ENCODE results near the gene FARP2.

The FARP2 gene

DNA sequence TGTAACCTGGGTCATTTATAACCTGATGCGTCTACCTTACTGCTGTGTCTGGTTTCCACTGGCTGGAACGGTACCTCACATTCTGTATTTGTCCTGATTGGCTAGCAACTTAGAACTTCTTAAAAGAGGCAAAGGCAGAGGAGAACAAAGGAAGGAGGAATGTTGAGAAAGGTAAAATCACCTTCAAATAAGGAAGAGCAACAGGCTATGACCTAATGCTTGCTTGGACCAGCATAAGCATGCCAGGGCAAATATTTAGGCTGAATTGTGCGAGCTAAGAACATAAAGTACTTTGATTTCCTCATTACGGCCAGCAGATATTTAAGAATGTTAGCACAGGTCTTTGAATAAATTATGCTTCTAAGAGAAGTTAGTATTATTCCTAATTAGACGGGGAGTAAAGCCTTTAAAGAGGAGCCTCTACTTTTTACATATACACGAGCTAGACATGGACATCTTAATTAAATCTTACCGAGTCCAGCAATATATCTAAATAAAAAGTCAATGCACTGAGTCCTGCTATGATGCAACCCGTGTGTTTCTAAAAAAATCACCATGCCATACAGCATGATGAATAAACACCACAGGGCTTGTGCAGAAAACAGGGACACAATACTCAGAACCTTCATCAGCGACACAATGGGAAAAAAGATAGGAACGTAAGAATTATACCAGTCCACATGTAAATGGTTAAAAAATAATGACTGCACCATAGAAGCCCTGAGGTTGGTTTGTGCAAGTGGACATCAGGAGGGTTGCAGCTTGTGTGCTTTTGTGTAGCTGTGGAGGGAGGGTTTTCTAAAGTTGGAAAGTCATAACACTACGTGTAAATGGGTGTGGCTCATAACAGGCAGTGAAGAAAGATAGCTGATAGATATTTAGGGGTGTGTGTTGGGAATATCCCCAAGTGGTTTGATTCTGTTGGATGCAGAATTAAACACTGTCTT lies 26.1 kb upstream of the FARP2 start:
- DNase-seq (ENCODE audit: low read depth): no peak

GRCh38 chr2:241330616-241330981 lies 25.5 kb upstream of the FARP2 start:
- no peak for DNase-seq (ENCODE audit: low read depth)

DNA sequence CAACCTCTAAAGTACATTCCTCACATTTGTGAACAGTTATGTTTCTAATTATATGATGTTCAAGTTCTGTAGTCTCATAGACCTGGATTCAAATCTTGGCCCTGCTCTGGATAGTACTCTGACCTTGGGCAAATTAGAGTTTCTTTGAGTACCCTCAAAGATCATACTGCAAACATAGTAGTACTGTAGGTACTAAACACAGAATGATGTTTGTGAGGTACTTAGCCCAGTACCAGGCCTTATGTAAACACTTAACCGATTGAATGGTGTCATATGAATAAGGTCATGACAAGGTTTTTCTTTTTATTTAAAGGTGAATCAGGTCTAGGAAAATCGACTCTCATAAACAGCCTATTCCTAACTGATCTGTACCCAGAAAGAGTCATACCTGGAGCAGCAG lies 21.3 kb upstream of the FARP2 start:
- no peak for DNase-seq (ENCODE audit: low read depth)

DNA sequence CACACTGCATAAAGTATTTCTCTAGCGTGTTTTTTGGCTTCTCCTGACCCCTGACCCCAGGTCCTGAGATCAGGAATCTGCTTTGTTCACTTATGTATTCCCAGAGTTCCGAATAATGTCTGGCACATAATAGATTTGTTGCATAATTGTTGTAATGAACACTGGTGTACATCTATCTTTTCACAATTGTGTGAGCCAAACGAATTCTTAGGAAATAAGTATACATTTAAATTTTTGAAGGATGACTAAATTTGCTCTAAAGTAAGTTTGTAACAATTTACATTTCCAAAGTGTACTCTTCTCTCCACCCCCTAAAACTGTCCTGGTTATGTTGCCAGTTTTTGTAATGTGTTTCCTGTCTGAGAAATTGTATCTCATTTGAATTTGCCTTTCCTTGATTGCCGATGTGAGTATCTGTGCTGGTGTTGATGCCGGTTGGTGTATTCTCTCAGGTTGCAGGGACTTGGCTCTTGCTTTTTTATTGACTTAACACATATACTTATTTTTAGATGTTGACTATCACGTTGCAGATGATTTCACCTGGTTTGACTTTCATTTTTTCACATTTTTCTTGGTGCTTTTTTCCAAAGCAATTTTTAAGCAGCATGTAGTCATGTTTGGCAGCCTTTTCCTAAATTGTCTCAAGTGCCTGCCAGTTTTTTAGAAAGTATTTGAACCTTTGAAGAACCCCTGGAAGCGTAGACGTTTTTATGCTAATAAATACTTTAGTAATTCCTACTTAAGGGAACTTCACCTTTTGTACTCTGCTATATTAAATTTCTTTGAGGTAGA lies 16.1 kb upstream of the FARP2 start:
- no peak for DNase-seq (ENCODE audit: low read depth)

- no peak for DNase-seq (ENCODE audit: low read depth)
Measured at GRCh38 chr2:241340631-241341163, 15.4 kb upstream of the FARP2 start.

GRCh38 chr2:241344925-241345651 lies 11.0 kb upstream of the FARP2 start:
- no peak for DNase-seq (ENCODE audit: low read depth)

GRCh38 chr2:241349941-241350340 lies 6.1 kb upstream of the FARP2 start:
- DNase-seq (ENCODE audit: low read depth): no peak

DNA sequence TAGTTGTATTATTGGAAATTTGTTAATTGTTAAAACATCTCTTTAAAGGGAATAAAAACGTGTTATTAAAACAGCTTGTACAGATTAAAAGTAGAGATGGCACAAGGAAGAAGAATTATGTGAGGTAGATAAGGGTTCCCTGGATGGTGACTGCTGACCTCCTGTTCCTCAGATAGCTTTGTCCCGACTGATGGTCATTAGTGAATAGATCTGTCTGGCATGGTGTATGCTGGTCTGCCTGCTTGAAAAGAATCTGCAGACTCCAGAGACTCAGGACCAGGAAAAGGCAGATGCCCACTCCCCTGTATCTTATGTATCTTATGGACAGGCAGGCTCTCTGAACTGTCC lies 5.6 kb upstream of the FARP2 start:
- no peak for DNase-seq (ENCODE audit: low read depth)

DNA sequence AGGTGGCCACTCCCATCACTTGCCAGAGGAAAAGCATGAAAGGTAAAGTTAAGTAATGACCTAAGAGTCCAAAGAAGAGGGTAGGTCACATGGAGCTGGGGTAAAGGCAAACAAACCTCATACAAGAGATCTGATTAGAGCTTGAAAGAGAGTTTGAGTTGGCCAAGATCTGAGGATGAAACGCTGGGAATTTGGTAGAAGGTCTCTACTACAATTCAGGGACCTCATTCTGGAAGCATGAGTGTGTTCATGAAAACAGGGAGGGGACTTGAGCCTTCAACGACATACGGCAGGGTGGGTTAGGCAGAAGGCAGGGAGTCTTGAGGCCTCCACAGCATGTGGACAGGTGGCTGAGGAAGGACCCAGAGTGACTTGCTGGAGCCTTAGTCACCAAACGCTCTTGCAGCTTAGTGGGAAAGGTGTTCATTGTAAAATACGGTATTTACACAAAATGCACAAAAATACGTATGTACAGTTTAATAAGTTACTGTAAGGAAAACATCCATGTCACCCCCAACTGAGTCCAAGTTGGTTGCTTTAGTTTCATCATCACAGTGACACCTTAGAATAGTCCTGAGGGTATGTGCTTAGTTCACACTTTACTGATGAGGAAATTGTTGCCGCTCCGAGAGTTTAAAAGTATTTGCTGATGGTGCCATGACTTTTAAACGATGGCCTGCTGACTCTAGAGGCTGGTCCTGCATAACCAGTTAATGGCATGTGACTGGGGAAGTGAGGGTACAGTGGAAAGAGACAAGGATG lies 5.0 kb upstream of the FARP2 start:
- DNase-seq (ENCODE audit: low read depth): no peak

- DNase-seq (ENCODE audit: low read depth): no peak
Measured at GRCh38 chr2:241351640-241352031, 4.4 kb upstream of the FARP2 start.

DNA sequence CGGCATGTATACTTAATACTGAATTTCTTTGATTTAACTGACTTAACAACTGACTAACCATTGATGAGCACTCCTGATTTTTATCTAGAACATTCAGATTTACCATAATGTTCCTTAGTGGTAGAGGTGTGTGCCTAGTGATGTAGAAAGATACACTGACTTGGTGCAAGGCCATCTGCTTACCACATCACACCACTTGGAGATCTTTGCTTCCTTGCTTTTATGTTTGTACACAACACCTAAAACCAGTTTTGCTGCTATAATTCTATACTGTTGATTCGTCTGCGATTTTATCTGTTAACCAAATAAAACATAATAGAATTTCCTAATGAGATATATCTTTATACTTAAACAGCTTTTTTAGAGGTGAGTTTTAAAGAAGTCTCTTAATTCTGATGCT lies 3.9 kb upstream of the FARP2 start:
- DNase-seq (ENCODE audit: low read depth): no peak

DNA sequence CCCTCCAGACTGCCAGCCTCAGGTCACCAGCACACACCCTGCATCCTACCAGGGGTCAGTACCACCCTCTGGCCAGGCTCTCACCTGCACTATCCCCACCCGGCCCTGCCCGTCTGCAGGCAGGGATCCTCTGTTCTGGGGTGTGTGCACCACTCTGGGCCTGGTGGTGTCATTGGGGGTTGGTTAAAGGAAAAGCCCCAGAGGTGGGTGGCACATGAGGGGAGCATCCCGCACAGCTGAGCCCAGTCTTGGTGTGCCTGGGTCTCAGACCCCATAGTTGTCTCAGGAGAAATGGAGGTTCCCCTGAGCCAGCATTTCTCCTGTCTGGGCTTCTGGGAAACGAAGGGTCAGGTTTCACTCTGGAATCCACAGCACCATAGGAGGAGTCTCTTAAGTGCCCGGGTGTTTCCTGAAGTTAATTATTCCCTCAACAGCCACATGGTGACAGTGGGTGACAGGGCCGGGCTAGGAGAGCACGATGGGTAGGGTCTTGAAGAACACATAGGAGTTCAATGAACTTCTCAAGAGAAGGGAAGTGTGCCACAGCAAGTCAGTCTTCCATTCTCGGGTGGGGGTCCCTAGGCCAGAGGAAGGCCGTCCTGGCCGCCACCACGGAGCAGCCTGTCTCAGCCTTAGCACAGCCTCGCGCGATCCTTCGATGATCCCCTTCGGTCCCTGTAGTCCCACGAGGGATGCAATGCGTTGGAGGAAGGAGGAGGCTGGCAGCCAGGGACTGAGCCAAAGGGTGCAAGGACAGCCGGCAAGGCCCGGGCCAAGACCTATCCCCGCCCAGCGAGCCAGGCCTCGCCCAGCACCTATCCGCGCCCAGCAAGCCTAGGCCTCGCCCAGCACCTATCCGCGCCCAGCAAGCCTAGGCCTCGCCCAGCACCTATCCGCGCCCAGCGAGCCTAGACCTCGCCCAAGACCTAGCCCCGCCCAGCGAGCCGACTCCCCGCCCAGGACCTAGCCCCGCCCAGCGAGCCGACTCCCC lies 1.1 kb upstream of the FARP2 start:
- DNase-seq (ENCODE audit: low read depth): peak; percentile 30

- DNase-seq (ENCODE audit: low read depth): no peak
Measured at GRCh38 chr2:241356871-241357260, 781 bp downstream of the FARP2 start.

- no peak for DNase-seq (ENCODE audit: low read depth)
Measured at GRCh38 chr2:241357531-241357930, 1.4 kb downstream of the FARP2 start.

- DNase-seq (ENCODE audit: low read depth): no peak
Measured at GRCh38 chr2:241358470-241358869, 2.4 kb downstream of the FARP2 start.

DNA sequence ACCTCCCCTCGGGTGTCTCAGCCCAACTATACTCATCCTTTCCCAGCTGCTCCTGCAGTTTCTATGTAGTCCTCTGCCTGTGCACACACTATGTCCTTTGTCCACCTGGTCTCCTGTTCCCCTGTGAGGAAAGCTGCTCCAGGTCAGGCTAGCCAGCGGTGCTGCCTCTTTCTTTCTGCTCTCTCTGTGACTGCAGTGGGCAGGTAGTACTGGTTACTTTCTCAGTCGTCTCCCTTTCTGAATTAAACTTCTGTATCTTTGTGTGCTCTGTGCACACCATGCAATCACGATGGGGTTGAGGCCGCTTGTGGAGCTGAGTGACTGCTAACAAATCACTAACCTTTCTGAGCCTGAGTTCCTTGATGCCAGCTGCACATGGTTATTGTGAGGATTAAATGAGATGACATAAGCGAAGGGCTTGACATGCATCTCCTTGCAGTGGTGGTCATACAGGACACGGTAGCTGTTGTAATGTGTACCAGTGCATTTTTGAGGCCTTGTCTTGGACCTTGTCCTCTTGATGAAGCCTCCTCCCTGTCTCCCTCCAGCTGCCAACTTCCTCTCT lies 3.5 kb downstream of the FARP2 start:
- no peak for DNase-seq (ENCODE audit: low read depth)

GRCh38 chr2:241363426-241363825 lies 7.3 kb downstream of the FARP2 start:
- DNase-seq (ENCODE audit: low read depth): no peak

GRCh38 chr2:241364781-241365180 lies 8.7 kb downstream of the FARP2 start:
- no peak for DNase-seq (ENCODE audit: low read depth)

GRCh38 chr2:241366678-241367077 lies 10.6 kb downstream of the FARP2 start:
- no peak for DNase-seq (ENCODE audit: low read depth)

GRCh38 chr2:241368643-241369042 lies 12.6 kb downstream of the FARP2 start:
- DNase-seq (ENCODE audit: low read depth): no peak

All from activated gamma-delta T cell treated with anti-CD3 and anti-CD28 coated beads, Interleukin-2, amount 50 U/mL, for 16 hours (primary cell).